NCI-H345 treated with DMSO at 0.1 percent for 48 hours (cell line): ENCODE measurements around the gene NBEAL2.
"Not testable (repeated sequence)": the region's sequence is repeated elsewhere in the genome, so short reads cannot be mapped to it uniquely, and the experiment has no call there.

Experiments
- DNase-seq: peaks from one replicate; lab custom pipeline; 2025; ENCODE audit not compliant: unreplicated experiment; lab: John Stamatoyannopoulos, UW

Gene NBEAL2

DNA sequence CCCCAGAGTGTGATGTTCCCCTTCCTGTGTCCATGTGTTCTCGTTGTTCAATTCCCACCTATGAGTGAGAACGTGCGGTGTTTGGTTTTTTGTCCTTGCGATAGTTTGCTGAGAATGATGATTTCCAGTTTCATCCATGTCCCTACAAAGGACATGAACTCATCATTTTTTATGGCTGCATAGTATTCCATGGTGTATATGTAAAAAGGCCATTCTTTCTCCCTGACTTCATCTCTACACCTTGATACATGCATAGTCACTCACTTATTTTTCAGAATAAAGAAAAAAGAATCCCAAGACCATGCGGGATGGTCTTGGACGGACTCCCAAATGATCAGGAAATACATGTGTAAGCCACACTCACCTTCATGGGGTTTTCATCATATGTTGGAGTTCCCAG lies 57.8 kb downstream of the NBEAL2 start:
- not testable (repeated sequence) for DNase-seq

GRCh38 chr3:47041114-47041513 lies 61.6 kb downstream of the NBEAL2 start:
- no peak for DNase-seq

GRCh38 chr3:47042231-47042791 lies 62.8 kb downstream of the NBEAL2 start:
- no peak for DNase-seq

- no peak for DNase-seq
Measured at GRCh38 chr3:47047069-47047468, 67.6 kb downstream of the NBEAL2 start.

DNA sequence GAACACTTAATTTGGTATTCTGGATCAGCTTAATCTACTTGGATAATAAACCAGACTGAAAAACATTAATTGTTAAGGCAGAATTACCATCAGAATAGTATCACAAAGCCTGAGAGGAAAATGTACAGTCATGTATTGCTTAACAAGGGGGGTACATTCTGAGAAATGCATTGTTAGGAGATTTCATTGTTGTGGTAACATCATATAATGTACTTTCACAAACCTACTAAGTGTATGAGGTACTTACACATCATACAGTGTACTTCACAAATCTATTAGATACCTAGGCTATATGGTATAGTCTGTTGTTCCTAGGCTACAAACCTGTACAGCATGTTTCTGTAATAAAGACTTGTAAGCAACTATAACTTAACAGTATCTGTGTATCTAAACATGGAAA lies 68.2 kb downstream of the NBEAL2 start:
- DNase-seq = no peak

DNA sequence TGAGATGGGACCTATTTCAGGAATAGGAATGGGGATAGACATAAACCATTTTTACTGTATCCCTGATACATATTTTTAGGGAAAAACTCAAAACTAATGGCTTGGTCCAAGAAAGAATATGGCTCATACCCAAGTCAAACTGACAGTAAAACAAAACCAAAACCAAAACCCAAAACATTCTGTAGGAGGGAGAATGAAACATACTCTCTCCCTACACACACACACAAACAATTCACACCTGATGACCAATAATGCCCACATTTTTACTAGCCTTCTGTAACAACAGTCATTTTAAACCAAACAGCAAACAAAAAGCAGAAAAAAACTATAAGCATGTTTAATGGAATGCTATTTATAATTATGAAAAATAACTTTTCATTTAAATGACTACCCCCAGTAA lies 74.9 kb downstream of the NBEAL2 start:
- no peak for DNase-seq

DNA sequence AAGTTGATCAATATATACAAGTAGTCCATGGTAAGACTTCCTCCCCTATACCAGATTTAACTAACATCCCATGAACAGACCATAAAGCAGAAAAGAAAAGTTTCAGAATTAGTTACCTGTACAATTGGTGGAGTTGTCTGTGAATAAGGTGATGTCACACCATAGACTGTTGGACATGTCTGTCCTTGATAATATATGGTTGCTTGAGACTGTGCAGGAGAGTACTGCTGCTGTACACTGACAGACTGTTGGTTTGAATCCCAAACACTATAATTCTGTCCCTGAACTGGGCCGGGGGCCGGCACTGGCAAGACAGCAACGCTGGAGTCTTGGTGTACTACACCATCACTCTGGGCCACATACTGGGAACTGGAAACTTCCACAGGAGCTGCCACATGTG lies 77.2 kb downstream of the NBEAL2 start:
- DNase-seq = no peak

- no peak for DNase-seq
Measured at GRCh38 chr3:47057212-47057671, 77.8 kb downstream of the NBEAL2 start.
